Astrocyte (in vitro differentiated cells and primary cell): ENCODE measurements around the gene ZFP36L2. TPM values are rescaled to one million over a fixed set of nuclear protein-coding genes. Genes with fewer than 3 reads are reported as not detected.

Experiments used
- DNase-seq: peaks from one replicate; pipeline ENCODE4 v3.0.0-alpha.2; 2010; ENCODE audit warnings: low read depth
- FAIRE-seq: peaks from 2 replicates; lab custom pipeline; 2011; peaks lifted over from hg19 to GRCh38; lab: Jason Lieb, UNC
- H2AFZ ChIP-seq: 2 replicates; pipeline ENCODE4 v1.6.0; 2012; ENCODE audit warnings: low read depth, low read length, inconsistent platforms
- H3K27ac ChIP-seq: 2 replicates; pipeline ENCODE4 v1.5.1; 2011; ENCODE audit warnings: low read depth, low read length, inconsistent platforms
- H3K27me3 ChIP-seq: 2 replicates; pipeline ENCODE4 v1.6.0; 2011; ENCODE audit warnings: low read length, inconsistent platforms; ENCODE audit not compliant: insufficient read depth
- H3K36me3 ChIP-seq: 2 replicates; pipeline ENCODE4 v1.5.1; 2011; ENCODE audit warnings: low read length, inconsistent platforms; ENCODE audit not compliant: insufficient read depth
- H3K4me1 ChIP-seq: 2 replicates; pipeline ENCODE4 v1.5.1; 2011; ENCODE audit warnings: low read length, inconsistent platforms; ENCODE audit not compliant: insufficient read depth
- H3K4me2 ChIP-seq: 2 replicates; pipeline ENCODE4 v1.6.0; 2012; ENCODE audit warnings: low read length, inconsistent platforms
- H3K4me3 ChIP-seq: 2 replicates; pipeline ENCODE4 v1.5.1; 2011; ENCODE audit warnings: low read depth, mild to moderate bottlenecking, low read length, inconsistent platforms; ENCODE audit not compliant: insufficient read depth
- H3K79me2 ChIP-seq: 2 replicates; pipeline ENCODE4 v1.6.0; 2012; ENCODE audit warnings: mild to moderate bottlenecking, low read length, inconsistent platforms; ENCODE audit not compliant: insufficient read depth
- H3K9ac ChIP-seq: 2 replicates; pipeline ENCODE4 v1.6.0; 2012; ENCODE audit warnings: mild to moderate bottlenecking, low read length, inconsistent platforms
- H3K9me3 ChIP-seq: 2 replicates; pipeline ENCODE4 v1.5.1; 2012; ENCODE audit warnings: low read depth, mild to moderate bottlenecking, low read length, inconsistent platforms; ENCODE audit not compliant: insufficient read depth
- H4K20me1 ChIP-seq: 2 replicates; pipeline ENCODE4 v1.6.0; 2012; ENCODE audit warnings: low read length, inconsistent platforms; ENCODE audit not compliant: insufficient read depth
- H3K27ac Mint-ChIP-seq: one replicate; pipeline ENCODE4 v1.8.0; 2021; ENCODE audit warnings: mild to moderate bottlenecking, mixed read lengths; ENCODE audit not compliant: unreplicated experiment
- H3K27me3 Mint-ChIP-seq: one replicate; pipeline ENCODE4 v1.8.0; 2021; ENCODE audit warnings: low read depth, mixed read lengths; ENCODE audit not compliant: unreplicated experiment
- H3K36me3 Mint-ChIP-seq: one replicate; pipeline ENCODE4 v1.8.0; 2021; ENCODE audit warnings: low read depth, mixed read lengths; ENCODE audit not compliant: unreplicated experiment
- H3K4me1 Mint-ChIP-seq: one replicate; pipeline ENCODE4 v1.8.0; 2021; ENCODE audit warnings: low read depth, mixed read lengths; ENCODE audit not compliant: unreplicated experiment
- H3K4me3 Mint-ChIP-seq: one replicate; pipeline ENCODE4 v1.8.0; 2021; ENCODE audit warnings: mild to moderate bottlenecking, moderate library complexity, mixed read lengths; ENCODE audit not compliant: unreplicated experiment
- H3K9me3 Mint-ChIP-seq: one replicate; pipeline ENCODE4 v1.8.0; 2021; ENCODE audit warnings: mild to moderate bottlenecking, mixed read lengths; ENCODE audit not compliant: unreplicated experiment
- EZH2 ChIP-seq: IDR thresholded peaks from 2 replicates; pipeline ENCODE4 v1.6.1; 2012; ENCODE audit warnings: mild to moderate bottlenecking, low read length, inconsistent platforms; ENCODE audit not compliant: insufficient read depth
- total RNA-seq: library from RNA; stranded (reverse); gene quantifications from 2 replicates; pipeline ENCODE4 v1.2.1, GENCODE V29; 2021
- TF ChIP-seq, protein P1 (sequence below): IDR thresholded peaks from 2 replicates; pipeline ENCODE4 v1.5.1; 2011; ENCODE audit warnings: low read depth, mild to moderate bottlenecking, inconsistent platforms, low read length, moderate library complexity; ENCODE audit not compliant: insufficient read depth

The ZFP36L2 gene
- total RNA-seq, 1 donor from 2014 or later = 49.5 TPM

- no peaks in the 10 kb centered on the region for H3K27me3 ChIP-seq
- DNase-seq = no peak
- H2AFZ ChIP-seq = no peak overlapping the region
- FAIRE-seq = no peak
- no peaks in the 10 kb centered on the region for H4K20me1 ChIP-seq
- H3K36me3 ChIP-seq = no peaks in the 10 kb centered on the region
- no peak overlapping the region for H3K27ac ChIP-seq
- H3K9ac ChIP-seq = no peak overlapping the region
- TF ChIP-seq, protein P1, sequence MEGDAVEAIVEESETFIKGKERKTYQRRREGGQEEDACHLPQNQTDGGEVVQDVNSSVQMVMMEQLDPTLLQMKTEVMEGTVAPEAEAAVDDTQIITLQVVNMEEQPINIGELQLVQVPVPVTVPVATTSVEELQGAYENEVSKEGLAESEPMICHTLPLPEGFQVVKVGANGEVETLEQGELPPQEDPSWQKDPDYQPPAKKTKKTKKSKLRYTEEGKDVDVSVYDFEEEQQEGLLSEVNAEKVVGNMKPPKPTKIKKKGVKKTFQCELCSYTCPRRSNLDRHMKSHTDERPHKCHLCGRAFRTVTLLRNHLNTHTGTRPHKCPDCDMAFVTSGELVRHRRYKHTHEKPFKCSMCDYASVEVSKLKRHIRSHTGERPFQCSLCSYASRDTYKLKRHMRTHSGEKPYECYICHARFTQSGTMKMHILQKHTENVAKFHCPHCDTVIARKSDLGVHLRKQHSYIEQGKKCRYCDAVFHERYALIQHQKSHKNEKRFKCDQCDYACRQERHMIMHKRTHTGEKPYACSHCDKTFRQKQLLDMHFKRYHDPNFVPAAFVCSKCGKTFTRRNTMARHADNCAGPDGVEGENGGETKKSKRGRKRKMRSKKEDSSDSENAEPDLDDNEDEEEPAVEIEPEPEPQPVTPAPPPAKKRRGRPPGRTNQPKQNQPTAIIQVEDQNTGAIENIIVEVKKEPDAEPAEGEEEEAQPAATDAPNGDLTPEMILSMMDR = no peak
- TF ChIP-seq EZH2 = no peak
- Mint-ChIP-seq H3K4me3 (no peak overlapping the region), H3K27me3 (peaks cover 9% of the 10 kb centered on the region), H3K27ac (no peak overlapping the region), H3K4me1 (peaks cover 18% of the 10 kb centered on the region), H3K9me3 (peaks cover 1% of the 10 kb centered on the region), H3K36me3 (no peaks in the 10 kb centered on the region)
- H3K9me3 ChIP-seq = no peaks in the 10 kb centered on the region
- H3K79me2 ChIP-seq = no peaks in the 10 kb centered on the region
- no peak overlapping the region for H3K4me3 ChIP-seq
- no peak overlapping the region for H3K4me2 ChIP-seq
- no peaks in the 10 kb centered on the region for H3K4me1 ChIP-seq
These were observed 32.1 kb downstream of the ZFP36L2 start for GRCh38 chr2:43194121-43194869.

DNA sequence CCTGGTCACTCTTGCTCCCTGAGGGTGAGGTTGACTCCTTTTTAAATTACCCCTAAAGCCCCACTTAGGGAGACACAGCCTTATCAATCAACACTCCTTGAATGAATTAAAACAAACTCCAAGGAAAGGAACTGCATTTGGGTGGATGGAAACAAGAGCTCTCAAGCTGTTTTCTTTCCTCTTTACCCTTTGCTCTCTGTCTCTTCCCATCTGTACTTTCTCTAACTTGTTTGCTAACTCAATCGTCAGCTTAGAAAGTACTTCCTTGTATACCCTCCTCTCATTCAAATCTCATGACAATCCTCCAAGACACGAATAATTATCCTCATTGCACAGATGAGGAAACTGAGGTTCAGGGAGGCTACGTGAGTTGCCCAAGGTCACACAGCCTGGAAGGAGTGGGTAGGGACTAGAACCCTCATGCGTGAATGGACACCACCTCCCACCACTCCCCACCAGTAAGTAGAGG lies 32.7 kb downstream of the ZFP36L2 start:
- Mint-ChIP-seq H3K27ac (no peak overlapping the region), H3K4me1 (peaks cover 18% of the 10 kb centered on the region), H3K9me3 (peaks cover 1% of the 10 kb centered on the region), H3K27me3 (peaks cover 12% of the 10 kb centered on the region), H3K36me3 (no peaks in the 10 kb centered on the region), H3K4me3 (no peak overlapping the region)
- Histone ChIP-seq H3K9ac (no peak overlapping the region), H3K4me3 (no peak overlapping the region), H3K4me2 (no peak overlapping the region), H3K36me3 (no peaks in the 10 kb centered on the region), H3K27ac (no peak overlapping the region), H4K20me1 (no peaks in the 10 kb centered on the region), H3K9me3 (no peaks in the 10 kb centered on the region), H3K27me3 (no peaks in the 10 kb centered on the region), H3K79me2 (no peaks in the 10 kb centered on the region), H2AFZ (no peak overlapping the region), H3K4me1 (no peaks in the 10 kb centered on the region)
- FAIRE-seq (no peak), DNase-seq (no peak)
- TF ChIP-seq, protein P1 = no peak
- no peak for TF ChIP-seq EZH2
